Left colon (tissue), 2 donors: ENCODE data around the gene CCHCR1. TPM values are rescaled to one million over a fixed set of nuclear protein-coding genes. Genes with fewer than 3 reads are reported as not detected.

Experiments used
- ATAC-seq: fragments of 200-7000 bp; cut with Tn5 transposase; one replicate; pipeline ENCODE4 v1.9.1; 2020; ENCODE audit warnings: mild to moderate bottlenecking, moderate library complexity
- DNase-seq, 2 donors: peaks; one replicate each; pipeline ENCODE4 v3.0.0-alpha.2; 2020
- intact Hi-C, 2 donors: fragments of 100-400 bp; cut with DNase I in 1 of 2; cut with micrococcal nuclease in 1 of 2; formaldehyde crosslinking; loops; one replicate each; pipeline versions ENCODE4 v1.11.2 to v1.14.0; 2022; cut with DNase I, micrococcal nuclease
- total RNA-seq, 2 donors: library from RNA; stranded (reverse); fragmentation: NEBNext Ultra II Directional; extraction: Animal tissue kit (Norgen Biotek cat#: 25700); gene quantifications; one replicate each; pipeline ENCODE4 v1.2.1, GENCODE V29; 2021
- donor health status: DM: no; HTN: no; CAD: no.
- donor health status: DM: yes; HTN: yes; CAD: no.

Gene CCHCR1
- total RNA-seq, 2 donors from 2014 or later: 24.3 to 39.0 TPM

DNA sequence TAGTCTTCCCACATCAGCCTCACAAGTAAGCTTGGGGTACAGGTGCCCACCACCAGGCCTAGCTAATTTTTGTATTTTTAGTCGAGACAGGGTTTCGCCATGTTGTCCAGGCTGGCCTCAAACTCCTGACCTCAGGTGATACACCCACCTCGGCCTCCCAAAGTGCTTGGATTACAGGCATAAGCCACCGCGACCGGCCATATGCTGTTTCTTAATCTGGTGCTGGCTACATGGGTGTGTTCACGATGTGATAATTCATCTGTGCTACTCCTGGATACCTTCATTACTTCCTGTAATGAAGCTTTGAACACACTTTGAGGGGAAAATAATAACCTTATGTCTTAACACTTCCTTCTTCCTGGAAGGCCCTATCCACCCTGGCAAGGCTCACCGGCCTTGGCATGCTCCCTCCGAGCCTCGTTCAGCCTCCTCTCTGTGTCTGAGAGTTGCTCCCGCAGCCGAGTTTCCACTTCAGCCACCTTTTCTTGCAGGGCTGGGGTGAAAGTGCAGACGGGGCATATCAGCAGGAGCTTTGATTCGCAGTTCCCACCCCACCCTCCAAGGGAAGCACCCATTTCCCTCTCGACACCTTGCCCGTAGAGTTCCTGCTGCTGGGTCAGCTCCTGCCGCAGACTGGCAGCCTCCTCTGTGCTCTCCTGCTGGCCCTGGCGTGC, 13.2 kb downstream of the CCHCR1 start:
- intact Hi-C loops: no loop called here
- peak; percentile 85 for ATAC-seq
- peak; percentile 70 to 77 for DNase-seq

DNA sequence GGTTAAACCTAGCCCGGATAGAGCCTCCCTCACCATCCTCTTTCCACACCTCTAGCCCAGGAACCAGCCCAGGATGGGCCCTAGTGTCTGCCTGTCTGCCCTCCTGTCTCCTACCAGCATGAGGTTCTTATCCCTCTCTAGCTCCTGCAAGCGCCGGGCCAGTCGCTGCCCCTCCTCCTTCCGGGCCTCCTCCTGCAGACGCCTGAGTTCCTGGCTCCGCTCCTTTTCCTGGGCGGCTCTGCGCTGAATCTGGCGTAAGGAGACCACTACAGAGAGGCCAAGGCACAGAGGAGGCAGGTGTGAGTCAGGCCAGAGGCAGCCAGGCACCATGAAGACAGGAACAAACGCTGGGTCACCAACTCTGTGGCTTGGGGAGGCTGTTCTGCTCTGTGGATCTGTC, 14.5 kb downstream of the CCHCR1 start:
- ATAC-seq (no peak), DNase-seq (peak in 1 of 2 donors; percentile 48)
- intact Hi-C loops: no loop called here

DNA sequence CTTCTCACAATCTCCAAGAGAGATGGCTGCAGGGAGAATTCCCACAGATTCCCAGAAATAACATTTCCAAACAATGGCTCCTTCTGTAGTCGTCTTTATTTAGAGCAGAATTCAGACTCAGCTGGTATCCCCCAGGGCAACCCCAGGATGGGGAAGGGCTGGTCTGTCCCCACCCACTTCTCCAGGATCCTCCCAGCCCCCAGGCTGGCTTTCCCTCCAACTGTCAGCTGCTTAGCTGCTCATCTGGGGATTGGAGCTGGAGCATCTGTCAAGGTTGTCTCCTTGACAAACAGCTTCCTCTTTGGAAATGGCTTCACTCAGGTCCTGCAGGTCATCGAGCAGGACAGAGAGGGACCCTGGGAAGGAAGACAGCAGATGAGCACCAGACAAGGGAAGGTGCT, 15.2 kb downstream of the CCHCR1 start:
- DNase-seq (no peak), ATAC-seq (no peak)
- intact Hi-C loops: no loop called here

DNA sequence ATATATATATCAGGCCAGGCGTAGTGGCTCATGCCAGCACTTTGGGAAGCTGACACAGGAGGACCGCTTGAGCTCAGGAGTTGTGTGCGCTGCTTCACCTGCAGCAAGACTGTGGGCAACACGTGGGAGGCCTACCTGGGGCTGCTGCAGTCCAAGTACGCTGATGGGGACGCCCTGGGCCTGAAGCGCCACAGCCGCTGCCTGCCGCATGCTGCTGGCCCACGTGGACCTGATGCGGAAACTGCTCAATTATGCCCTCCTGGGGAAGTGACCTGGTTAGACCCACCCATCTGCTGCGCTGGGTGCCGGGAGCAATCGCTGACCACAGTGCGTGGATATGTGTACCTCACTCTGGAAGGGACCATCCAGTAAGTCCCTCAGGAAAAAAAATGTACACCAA, 17.0 kb downstream of the CCHCR1 start:
- intact Hi-C loops: no loop called here
- ATAC-seq (no peak), DNase-seq (no peak)

DNA sequence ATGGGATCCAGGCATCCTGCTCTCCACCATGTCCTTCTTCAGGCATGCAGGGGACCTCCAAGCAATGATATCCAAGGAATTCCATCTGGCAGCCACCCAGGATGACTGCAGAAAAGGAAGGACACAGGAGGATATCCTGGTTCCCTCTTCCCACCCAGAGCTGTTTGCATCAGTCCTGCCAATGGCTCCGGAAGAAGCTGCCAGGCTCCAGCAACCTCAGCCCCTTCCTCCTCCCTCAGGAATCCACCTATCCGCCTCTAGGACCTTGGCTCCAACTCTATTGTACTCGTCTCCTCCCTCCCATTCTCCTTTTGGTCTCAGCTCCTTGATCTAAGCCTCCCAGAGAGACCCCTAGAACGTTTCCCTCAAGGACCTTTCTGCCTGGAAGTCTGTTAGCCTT, 18.0 kb downstream of the CCHCR1 start:
- ATAC-seq (no peak), DNase-seq (no peak)
- intact Hi-C loops: loop anchor here (5.0 kb wide), 2 partner anchors 53 to 228 kb away; no protein-coding TSS in a partner anchor

DNA sequence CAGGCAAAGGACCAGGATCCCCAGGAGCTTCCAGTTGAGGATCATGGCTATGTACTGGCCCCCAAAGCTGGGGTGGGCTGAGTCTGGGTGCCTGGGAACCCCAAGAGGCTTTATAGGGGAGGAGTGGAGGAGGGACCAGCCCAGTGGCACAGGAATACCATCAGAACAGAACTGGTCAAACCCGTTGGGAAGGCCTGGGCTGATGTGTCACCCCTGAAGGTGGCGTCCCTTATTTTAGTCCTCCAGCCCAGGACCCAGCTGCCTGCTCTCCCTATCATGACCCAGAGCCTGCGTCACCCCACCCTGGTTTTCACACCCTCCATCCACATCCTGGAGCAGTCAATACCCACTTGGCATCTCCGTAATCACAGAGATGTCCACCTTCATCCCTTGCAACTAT, 18.6 kb downstream of the CCHCR1 start, which contains the start of gene PSORS1C2:
Gene PSORS1C2 (minus strand): TSS at position 85 of the 400 bp plus-strand sequence. CDS start 40 bp downstream, at position 45.
- DNase-seq (no peak), ATAC-seq (no peak)
- intact Hi-C loops: loop anchor here (5.0 kb wide), 2 partner anchors 53 to 228 kb away; no protein-coding TSS in a partner anchor

DNA sequence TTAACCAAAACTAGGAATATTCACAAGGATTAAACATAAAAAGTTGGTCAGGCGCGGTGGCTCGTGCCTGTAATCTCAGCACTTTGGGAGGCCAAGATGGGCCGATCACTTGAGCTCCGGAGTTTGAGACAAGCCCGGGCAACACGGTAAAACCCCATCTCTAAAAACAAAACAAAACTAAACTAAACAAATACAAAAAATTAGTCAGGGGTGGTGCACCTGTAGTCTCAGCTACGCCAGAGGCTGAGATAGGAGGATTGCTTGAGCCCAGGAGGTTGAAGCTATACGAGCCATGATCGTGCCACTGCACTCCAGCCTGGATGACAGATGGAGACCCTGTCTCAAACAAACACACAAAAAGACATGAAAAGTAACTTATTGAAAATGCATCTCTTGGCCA, 21.9 kb downstream of the CCHCR1 start:
- DNase-seq (no peak), ATAC-seq (no peak)
- intact Hi-C loops: loop anchor here (2.0 to 5.0 kb wide), 3 partner anchors 57 to 232 kb away; no protein-coding TSS in a partner anchor

DNA sequence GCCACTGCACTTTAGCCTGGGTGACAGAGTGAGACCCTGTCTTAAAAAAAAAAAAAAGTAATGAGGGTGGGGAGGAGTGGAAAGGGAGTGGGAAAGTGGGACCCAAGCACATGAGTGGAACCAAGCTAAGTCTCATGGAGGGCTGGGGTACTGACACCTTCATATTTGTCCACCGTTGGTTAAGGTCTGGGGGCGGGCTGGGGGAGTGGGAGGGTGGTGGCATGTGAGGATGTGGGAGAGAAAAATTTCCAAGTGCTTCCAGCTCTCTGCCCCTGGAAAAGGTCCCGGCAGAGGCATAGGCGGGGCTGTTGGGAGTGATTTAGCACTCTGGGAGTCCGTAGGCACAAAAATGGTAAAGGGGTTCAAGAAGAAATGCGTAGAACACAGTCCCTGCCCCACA, 24.8 kb downstream of the CCHCR1 start:
- intact Hi-C loops: no loop called here
- no peak for DNase-seq

DNA sequence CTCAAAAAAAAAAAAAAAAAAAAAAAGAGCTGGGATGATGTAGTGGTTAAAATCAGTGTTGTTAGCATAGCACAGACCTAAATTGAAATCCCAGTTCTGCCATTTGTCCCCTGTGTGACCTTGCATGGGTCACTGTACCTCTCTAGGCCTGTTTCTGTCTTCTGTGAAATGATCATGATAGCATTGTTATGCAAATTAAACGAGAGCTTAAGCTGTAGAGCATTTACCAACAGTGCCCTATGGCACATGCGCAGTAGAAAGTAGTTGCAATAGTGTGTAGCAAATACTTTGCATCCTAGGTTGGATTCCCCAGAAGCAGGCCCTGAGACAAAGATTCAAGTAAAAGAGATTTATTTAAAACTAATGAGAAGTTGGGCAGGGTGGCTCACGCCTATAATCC, 26.0 kb downstream of the CCHCR1 start:
- intact Hi-C loops: no loop called here
- no peak for ATAC-seq
- no peak for DNase-seq

More for the DNA sequence above, 24.8 kb downstream of the CCHCR1 start:
- no peak for ATAC-seq

DNA sequence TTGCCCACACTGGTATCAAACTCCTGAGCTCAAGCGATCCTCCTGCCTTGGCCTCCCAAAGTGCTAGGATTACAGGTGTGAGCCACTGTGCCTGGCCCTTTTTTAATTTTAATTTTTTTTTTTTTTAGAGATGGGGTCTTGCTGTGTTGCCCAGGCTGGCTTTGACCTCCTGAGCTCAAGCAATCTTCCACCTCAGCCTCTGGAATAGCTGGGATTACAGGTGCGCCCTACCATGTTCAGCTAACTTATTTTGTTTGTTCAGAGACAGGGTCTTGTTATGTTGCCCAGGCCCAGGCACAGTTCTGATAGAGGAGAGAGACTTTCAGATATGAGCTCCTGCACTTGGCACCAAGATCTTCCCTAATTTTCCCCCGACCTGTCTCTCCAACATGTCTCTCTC, 26.9 kb downstream of the CCHCR1 start:
- ATAC-seq (no peak), DNase-seq (no peak)
- intact Hi-C loops: no loop called here

DNA sequence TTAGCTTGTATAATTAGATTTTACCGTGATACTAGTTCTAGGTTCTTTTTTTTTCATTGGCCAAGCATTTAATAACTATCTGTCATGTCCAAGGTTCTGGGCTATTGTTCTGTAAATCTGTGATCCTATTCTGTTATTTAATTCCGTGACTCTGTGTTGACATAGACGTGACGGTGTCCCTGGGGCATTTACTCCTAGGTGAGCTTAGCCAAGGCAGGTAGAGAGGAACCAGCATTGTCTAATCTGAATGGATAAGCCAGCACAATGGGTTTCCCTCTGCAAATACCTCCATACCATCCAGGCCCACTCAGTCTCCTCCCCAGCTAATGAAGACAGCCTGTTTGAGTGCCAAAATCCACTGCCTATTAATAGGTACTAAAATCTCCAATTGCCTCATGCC, 28.5 kb downstream of the CCHCR1 start:
- ATAC-seq (no peak), DNase-seq (no peak)
- intact Hi-C loops: no loop called here

DNA sequence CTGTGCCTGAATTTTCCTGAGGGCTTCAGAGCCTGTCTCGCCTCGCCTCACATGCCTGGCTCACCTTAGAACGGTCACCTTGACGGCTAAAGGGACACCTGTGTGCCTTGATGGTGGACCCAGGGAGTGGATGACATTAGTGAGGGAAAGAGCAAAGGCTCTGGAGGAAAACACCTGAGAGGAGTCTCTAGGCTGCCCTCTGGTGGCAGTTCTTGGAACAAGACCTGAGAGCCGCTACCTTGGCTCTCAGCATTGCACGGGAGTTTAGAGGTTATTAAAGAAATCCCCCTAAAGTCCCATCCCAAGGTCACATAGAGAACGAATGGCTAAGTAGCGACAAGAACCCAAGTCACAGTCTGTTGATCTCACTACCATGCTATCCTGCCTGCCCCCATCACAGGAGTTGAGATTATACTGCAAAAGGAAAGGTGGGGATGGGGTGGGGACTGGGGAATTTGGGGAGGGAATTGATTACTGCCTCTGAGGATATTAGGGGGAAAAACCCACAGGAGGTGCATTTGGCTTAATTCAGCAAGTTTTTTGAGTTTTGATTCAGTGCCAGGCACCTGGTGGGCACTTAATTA, 29.4 kb downstream of the CCHCR1 start:
- intact Hi-C loops: no loop called here
- peak; percentile 60 to 86 for DNase-seq
- ATAC-seq: peak; percentile 67

DNA sequence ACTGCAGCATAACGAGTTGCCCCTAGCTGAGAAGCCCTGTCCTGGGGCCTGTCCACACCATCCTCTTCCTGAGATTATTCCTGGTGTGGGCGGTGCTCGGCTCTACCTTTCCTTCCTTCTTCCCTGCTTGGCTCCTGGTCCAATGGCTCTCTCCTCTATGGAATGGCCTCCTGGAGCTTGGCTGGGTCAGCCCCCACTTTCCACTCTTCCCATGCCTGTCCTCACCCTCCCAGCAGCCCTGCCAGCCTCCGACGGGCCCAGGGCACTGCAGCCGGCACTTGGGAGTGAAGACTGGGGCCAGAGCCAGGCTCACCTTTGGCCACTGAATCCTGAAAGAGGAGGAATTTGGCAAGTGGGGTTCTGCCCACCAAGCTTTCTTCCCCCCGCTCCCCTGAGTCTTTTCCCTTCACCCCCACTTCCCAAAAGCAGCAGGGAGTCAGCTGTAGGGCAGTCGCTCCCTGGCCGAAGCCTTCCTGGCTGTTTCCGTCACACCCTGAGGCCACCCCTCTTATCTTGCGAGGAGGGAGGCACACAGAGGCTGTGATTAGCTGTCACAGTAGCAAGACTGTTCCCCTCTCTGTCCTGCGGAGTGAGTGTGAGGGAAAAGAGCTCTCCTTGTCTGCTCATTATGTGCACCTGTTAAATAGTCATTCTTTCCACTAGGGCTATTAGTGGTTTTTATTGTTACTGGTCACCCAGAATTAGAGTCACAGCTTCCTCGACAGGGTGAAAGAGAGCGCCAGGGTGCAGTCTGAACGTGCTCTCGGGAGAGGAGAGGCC, 31.0 kb downstream of the CCHCR1 start:
- ATAC-seq: peak; percentile 47

DNA sequence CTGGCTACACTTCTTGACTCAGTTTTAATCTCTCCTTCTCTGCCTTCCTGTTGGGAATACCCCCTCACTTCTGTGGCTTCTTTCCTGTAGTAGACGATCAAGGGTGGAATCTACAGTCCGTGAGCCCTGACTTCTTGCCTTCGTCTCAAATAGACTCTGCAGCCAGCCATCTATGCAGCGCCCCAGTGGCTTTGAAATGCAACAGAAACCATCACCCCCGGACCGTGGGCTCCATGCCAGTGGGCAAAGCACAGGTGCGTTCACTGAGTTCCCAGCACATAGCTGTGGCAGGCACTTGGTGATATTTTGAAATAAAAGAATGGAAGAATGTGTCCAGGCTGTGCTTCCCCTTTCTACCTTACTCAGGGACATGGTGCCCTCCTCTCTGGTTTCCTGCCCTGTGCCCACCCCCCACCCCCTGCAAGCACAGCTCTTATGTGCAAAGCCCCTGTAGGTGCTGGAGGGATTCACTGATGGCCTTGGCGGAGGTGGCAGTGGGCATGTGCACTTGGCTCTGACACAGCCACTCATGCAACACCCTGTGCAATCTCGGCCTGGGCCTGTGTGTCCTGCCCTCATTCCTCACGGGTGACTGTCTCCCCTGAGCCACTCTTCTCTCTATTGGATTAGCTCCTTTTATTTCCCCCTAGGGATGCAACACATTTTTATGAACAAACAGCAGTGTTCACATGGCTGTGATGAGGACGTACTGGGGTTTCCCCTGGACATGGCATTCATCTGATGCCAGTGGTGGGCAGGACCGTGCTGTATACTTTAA, 31.8 kb downstream of the CCHCR1 start:
- no peak for ATAC-seq
- intact Hi-C loops: no loop called here
- DNase-seq: no peak

More for the DNA sequence above, 31.0 kb downstream of the CCHCR1 start:
- DNase-seq: no peak
- intact Hi-C loops: no loop called here

DNA sequence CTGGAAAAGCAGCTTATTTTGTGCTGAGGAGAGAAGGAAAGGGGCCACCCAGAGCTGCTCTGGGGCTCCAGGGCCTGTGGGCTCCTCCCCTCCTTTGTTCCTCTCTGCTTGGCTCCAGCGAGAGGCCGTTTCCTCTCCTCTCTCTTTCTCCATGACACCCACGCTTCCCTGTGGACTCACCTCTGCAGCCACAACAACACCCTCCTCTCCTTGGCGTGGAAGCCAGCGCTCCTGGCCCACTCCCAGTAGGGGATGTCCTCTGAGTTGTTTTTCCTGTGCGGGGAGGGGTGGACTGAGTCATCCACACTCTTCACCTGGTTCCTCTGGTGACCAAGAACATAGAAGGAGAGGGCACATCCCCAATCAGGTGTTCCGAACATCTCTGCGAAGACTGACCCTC, 32.4 kb downstream of the CCHCR1 start:
- no peak for ATAC-seq
- intact Hi-C loops: no loop called here

DNA sequence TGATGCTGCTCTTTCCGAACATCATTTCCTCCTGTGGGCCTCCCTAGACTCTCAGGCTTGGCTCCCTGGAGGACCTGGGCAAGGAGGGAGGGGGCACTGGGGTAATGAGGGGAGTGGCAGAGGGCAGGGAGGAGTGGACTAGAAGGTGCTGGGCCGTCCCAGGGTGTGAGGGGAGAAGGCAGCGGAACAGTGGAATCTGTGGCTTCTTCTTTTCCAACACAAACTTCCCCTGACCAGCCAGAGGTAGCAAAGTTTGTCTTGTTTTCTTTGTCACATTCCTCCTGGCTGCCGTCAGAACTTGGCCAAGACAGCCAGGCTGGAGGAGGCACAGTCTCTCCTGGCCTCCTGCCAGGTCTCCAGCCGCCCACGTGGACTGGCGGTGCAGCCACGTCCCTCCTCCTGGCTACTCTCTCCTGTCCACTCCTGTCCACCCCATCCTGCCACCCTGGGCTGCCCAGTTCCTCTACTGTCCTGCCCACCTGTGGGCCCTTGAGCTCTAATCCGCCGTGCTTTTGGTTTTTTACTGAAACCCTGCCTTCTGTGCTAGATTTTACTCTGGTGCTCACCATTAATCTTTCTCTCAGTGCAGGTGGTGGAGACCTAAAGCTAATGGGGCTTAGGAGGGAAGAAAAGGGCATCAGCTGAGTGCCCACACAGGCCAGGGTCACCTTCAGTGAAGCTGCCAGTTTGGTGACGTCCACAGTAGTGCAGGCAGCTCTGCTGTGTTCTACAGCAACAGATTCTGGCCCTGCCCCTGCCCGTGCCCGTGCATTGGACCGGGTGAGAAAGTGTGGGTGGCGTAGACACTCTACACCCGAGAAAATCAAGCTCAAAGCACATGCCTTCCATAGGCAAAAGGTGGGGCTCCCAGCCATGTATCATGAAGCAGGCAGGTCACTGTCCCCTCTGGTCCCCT, 34.6 kb downstream of the CCHCR1 start:
- intact Hi-C loops: no loop called here
- peak; percentile 69 for DNase-seq
- ATAC-seq: peak; percentile 61

More for the DNA sequence above, 32.4 kb downstream of the CCHCR1 start:
- DNase-seq: no peak

DNA sequence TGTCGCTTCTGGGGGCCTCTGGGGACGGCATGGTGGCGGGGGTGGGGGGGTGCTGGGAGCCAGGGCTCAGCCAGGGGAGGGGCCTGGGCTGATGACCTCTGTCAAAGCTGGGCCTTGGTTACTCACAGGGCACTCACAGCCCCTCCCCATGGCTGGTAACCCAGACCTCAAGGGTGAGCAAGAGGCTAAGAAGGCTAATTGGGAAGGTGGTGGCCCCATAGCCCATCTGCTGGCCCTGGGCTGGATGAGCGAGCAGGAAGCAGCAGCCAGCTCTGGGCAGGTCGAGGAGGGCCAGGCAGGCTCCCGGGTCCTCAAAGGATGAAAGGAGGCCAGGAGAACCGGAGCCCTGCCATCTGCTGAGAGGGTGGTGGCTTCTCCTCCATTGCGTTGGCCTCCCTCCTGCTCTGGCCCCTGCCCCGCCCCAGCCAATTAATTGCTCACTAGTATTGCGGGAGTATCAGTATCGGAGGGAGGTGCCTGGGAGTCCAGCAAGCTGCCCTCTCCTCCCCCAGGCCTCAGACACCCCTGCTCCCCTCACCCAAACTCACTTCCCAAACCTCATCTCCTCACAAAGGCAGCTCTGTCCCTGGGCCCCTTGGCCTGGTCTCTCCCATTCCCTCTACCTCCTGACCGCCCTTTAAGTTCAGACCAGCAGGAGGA, 36.3 kb downstream of the CCHCR1 start:
- ATAC-seq (no peak), DNase-seq (no peak)
- intact Hi-C loops: no loop called here
